GM12878 (cell line): ENCODE data around the gene EIF1AD. TPM values are rescaled to one million over a fixed set of nuclear protein-coding genes. Genes with fewer than 3 reads are reported as not detected.

Source experiments
- ATAC-seq: fragments of 200-7000 bp; cut with Tn5 transposase; 3 replicates; pipeline ENCODE4 v1.9.1; 2020; ENCODE audit warnings: mild to moderate bottlenecking, moderate library complexity
- BruUV-seq: library from RNA; stranded (reverse); fragments of 400-500 nt; replicated peaks from 2 replicates; lab custom pipeline; 2021; lab: Mats Ljungman, UMichigan
- CTCF ChIA-PET: fragments of 300-600 bp; sonication (Branson Sonifier 250); formaldehyde crosslinking; extraction: SDS; loops from one replicate; lab custom pipeline; 2021; ENCODE audit warnings: inconsistent platforms; lab: Yijun Ruan, JAX
- POLR2A ChIA-PET: fragments of 350-600 bp; formaldehyde crosslinking; extraction: SDS; loops from one replicate; lab custom pipeline; 2021; ENCODE audit warnings: inconsistent platforms; lab: Charles Lee
- RAD21 ChIA-PET: fragments of 300-600 bp; sonication (Branson Sonifier 250); formaldehyde crosslinking; loops from one replicate; lab custom pipeline; 2023; ENCODE audit warnings: antibody characterized with exemption; ENCODE audit not compliant: unreplicated experiment; lab: Charles Lee
- SMC1A ChIA-PET: fragments of 300-600 bp; sonication (Branson Sonifier 250); formaldehyde crosslinking; loops from one replicate; lab custom pipeline; 2023; ENCODE audit not compliant: unreplicated experiment, uncharacterized antibody; lab: Charles Lee
- DNase-seq: peaks from one replicate; pipeline ENCODE4 v3.0.0-alpha.2; 2011; ENCODE audit warnings: low read depth, low spot score
- FAIRE-seq: peaks from 3 replicates; lab custom pipeline; 2011; peaks lifted over from hg19 to GRCh38; lab: Jason Lieb, UNC
- H2AFZ ChIP-seq: 2 replicates; pipeline ENCODE4 v1.6.0; 2011; ENCODE audit warnings: low read depth, low read length, control low read depth; ENCODE audit not compliant: control insufficient read depth
- H3K27ac ChIP-seq: 2 replicates; pipeline ENCODE4 v1.5.1; 2011; ENCODE audit warnings: control low read depth; ENCODE audit not compliant: control insufficient read depth, insufficient read depth
- H3K27me3 ChIP-seq, 2 experiments: replicated peaks in 1 of 2; 2 replicates each; pipeline versions ENCODE4 v1.6.0 to v1.6.1; 2011; ENCODE audit warnings: low read length in 1 of 2; ENCODE audit not compliant: control insufficient read depth in 2 of 2, insufficient read depth in 2 of 2
- H3K36me3 ChIP-seq, 2 experiments: 2 replicates each; pipeline ENCODE4 v1.5.1; 2011; ENCODE audit warnings: low read length in 1 of 2; ENCODE audit not compliant: control insufficient read depth in 2 of 2, insufficient read depth in 2 of 2
- H3K4me1 ChIP-seq: 2 replicates; pipeline ENCODE4 v1.6.1; 2011; ENCODE audit warnings: mild to moderate bottlenecking, low read length, moderate library complexity, mixed read lengths; ENCODE audit not compliant: control insufficient read depth, insufficient read depth
- H3K4me2 ChIP-seq: 2 replicates; pipeline ENCODE4 v1.6.0; 2011; ENCODE audit warnings: control low read depth; ENCODE audit not compliant: control insufficient read depth, insufficient read depth
- H3K4me3 ChIP-seq: fragments of 200-600 bp; sonication (generic); 2 replicates; pipeline ENCODE4 v1.5.1; 2016
- H3K79me2 ChIP-seq: 2 replicates; pipeline ENCODE4 v1.6.0; 2011; ENCODE audit warnings: low read length; ENCODE audit not compliant: control insufficient read depth, insufficient read depth
- H3K9ac ChIP-seq: 2 replicates; pipeline ENCODE4 v1.8.0; 2011; ENCODE audit warnings: low read length, control low read depth, mixed read lengths; ENCODE audit not compliant: control insufficient read depth, insufficient read depth
- H3K9me3 ChIP-seq: replicated peaks from 3 replicates; pipeline ENCODE4 v1.5.1; 2011; ENCODE audit warnings: mild to moderate bottlenecking, low read length; ENCODE audit not compliant: control insufficient read depth, insufficient read depth
- H4K20me1 ChIP-seq: 2 replicates; pipeline ENCODE4 v1.6.0; 2011; ENCODE audit not compliant: control insufficient read depth, insufficient read depth
- EP300 ChIP-seq, 2 experiments: fragments of 150-350 bp in 1 of 2; IDR thresholded peaks; 2 replicates each; pipeline ENCODE4 v1.6.1; 2011 to 2012; ENCODE audit warnings: low read depth in 2 of 2, low read length in 2 of 2, borderline replicate concordance in 1 of 2, improper control_type of control experiment in 1 of 2, inconsistent platforms in 1 of 2; ENCODE audit not compliant: control insufficient read depth in 1 of 2
- GABPA ChIP-seq: IDR thresholded peaks from 2 replicates; pipeline ENCODE4 v1.6.1; 2014; ENCODE audit warnings: antibody characterized with exemption, low read depth, mild to moderate bottlenecking, inconsistent platforms
- ZNF217 ChIP-seq: fragments of 450-650 bp; IDR thresholded peaks from 2 replicates; pipeline ENCODE4 v1.6.1; 2017; ENCODE audit warnings: antibody characterized with exemption, mild to moderate bottlenecking
- ZNF592 ChIP-seq: fragments of 450-650 bp; IDR thresholded peaks from 2 replicates; pipeline ENCODE4 v1.6.1; 2017; ENCODE audit warnings: mild to moderate bottlenecking, moderate library complexity
- WGBS: methylation state at CpG from one replicate; pipeline ENCODE4 v1.1.6; 2016; ENCODE audit warnings: low lambda C conversion rate; ENCODE audit not compliant: insufficient replicate concordance, insufficient coverage; ENCODE audit errors: missing lambda C conversion rate; 5-methylcytosine and 5-hydroxymethylcytosine counted together
- in situ Hi-C: fragments of 300-500 bp; cut with MboI; formaldehyde crosslinking; loops from 9 replicates; pipeline ENCODE4 v1.14.3; 2018; ENCODE audit warnings: mixed read lengths
- intact Hi-C: fragments of 100-400 bp; cut with micrococcal nuclease; formaldehyde crosslinking; loops from one replicate; pipeline ENCODE4 v1.14.2; 2022; ENCODE audit not compliant: unreplicated experiment
- polyA plus RNA-seq, 11 experiments: library from polyadenylated mRNA; depleted of rRNA in 4 of 11; unstranded in 6 of 11; stranded (reverse) in 5 of 11; fragments of >200 nt; fragmentation: Nextera tagmentation in 4 of 11; fragmentation: Illumina TruSeq in 1 of 11; extraction: Ambion mirVana in 4 of 11; extraction: Trizol in 1 of 11; gene quantifications; 1 replicate in 1 of 11; 2 replicates in 10 of 11; pipeline versions ENCODE4 v1.2.1 to v1.2.3, GENCODE V29; 2011 to 2016; ENCODE audit warnings: inconsistent platforms in 2 of 11, missing spikeins in 2 of 11, low read depth in 1 of 11
- total RNA-seq, 4 experiments: library from RNA; depleted of rRNA in 3 of 4; stranded (reverse); fragments of >200 nt in 3 of 4; fragmentation: Illumina TruSeq in 1 of 4; extraction: Trizol in 1 of 4; gene quantifications; 2 replicates each; pipeline versions ENCODE4 v1.2.1 to v1.2.3, GENCODE V29; 2013 to 2021
- TF ChIP-seq, protein P1 (sequence below): fragments of 450-650 bp; IDR thresholded peaks from 2 replicates; pipeline ENCODE4 v1.6.1; 2016; ENCODE audit warnings: mild to moderate bottlenecking

The EIF1AD gene
- total and polyA plus RNA-seq, 10 of the 15 experiments (the other 5 are each of a cell fraction or from before 2014, with no cell fraction given): 31.6 to 56.8 (median 39.5) TPM

DNA sequence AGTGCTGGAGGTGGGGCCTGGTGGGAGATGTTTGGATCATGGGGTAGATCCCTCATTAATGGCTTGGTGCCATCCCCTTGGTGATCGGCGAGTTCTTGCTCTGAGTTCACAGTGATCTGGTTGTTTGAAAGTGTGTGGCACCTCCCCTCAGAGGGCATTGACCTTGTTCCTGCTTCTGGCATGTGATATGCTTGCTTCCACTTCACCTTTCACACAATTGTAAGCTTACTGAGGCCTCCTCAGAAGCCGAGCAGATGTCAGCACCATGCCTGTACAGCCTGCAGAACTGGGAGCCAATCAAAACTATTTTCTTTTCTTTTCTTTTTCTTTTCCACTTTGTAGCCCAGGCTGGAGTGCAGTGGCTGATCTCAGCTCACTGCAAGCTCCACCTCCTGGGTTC lies 35.4 kb upstream of the EIF1AD start:
- H3K4me1 ChIP-seq: no peaks in the 10 kb centered on the region
- H3K36me3 ChIP-seq: no peaks in the 10 kb centered on the region
- no peak overlapping the region for H3K27ac ChIP-seq
- ATAC-seq (no peak), FAIRE-seq (no peak), DNase-seq (no peak)
- TF ChIP-seq ZNF592 (no peak), EP300 (IDR thresholded peaks at IDR 0.05; ENCODE audit: borderline replicate concordance in 1 of 2, control insufficient read depth in 1 of 2, low read depth in 2 of 2, low read length in 2 of 2) (no peak), GABPA (no peak), ZNF217 (no peak)
- TF ChIP-seq, protein P1, sequence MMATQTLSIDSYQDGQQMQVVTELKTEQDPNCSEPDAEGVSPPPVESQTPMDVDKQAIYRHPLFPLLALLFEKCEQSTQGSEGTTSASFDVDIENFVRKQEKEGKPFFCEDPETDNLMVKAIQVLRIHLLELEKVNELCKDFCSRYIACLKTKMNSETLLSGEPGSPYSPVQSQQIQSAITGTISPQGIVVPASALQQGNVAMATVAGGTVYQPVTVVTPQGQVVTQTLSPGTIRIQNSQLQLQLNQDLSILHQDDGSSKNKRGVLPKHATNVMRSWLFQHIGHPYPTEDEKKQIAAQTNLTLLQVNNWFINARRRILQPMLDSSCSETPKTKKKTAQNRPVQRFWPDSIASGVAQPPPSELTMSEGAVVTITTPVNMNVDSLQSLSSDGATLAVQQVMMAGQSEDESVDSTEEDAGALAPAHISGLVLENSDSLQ: no peak
- ChIA-PET RAD21 (no interaction called here), CTCF (interaction anchor here (1.2 to 3.1 kb wide), 3 partner anchors 8 to 30 kb away, joined by 3 to 25 read pairs (median 8); no protein-coding TSS in a partner anchor), SMC1A (no interaction called here), POLR2A (no interaction called here)
- H2AFZ ChIP-seq: no peak overlapping the region
- no peak overlapping the region for H3K4me2 ChIP-seq
- no peaks in the 10 kb centered on the region for H3K27me3 ChIP-seq
- H3K79me2 ChIP-seq: no peaks in the 10 kb centered on the region
- no TSS peak for BruUV-seq
- no peaks in the 10 kb centered on the region; the same call in 2 of the 3 replicates for H3K9me3 ChIP-seq
- H4K20me1 ChIP-seq: no peaks in the 10 kb centered on the region
- intact Hi-C loops: no loop called here
- no peak overlapping the region for H3K4me3 ChIP-seq
- 74% methylated on average over 3 of the region's 3 CpGs for WGBS
- in situ Hi-C loops: no loop called here
- no peak overlapping the region for H3K9ac ChIP-seq
